HG03521 (cell line): ENCODE results near the gene PLPP1.
"Not testable (repeated sequence)": the region's sequence is repeated elsewhere in the genome, so short reads cannot be mapped to it uniquely, and the experiment has no call there.

Experiments
- ATAC-seq: cut with Tn5 transposase; IDR thresholded peaks from one replicate; pipeline ENCODE4 v1.9.1; 2021; ENCODE audit warnings: mild to moderate bottlenecking, moderate library complexity; ENCODE audit not compliant: unreplicated experiment

Gene PLPP1

DNA sequence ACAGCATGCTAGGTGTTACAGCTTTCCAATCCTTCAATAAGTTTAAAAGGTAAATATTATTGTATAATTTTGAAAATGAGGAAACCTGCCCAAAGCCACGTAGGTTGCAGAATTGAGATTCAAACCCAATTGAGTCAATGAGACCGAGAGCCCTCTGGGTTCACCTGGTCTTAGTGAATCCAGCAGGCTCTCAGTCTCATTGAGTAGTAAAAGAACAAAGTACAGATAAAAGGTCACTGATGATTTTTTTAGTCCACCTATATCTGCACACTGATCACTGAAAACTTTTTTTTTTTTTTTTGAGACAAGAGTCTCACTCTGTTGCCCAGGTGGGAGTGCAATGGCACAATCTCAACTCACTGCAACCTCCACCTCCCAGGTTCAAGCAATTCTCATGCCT lies 27.2 kb downstream of the PLPP1 start:
- ATAC-seq: no peak

DNA sequence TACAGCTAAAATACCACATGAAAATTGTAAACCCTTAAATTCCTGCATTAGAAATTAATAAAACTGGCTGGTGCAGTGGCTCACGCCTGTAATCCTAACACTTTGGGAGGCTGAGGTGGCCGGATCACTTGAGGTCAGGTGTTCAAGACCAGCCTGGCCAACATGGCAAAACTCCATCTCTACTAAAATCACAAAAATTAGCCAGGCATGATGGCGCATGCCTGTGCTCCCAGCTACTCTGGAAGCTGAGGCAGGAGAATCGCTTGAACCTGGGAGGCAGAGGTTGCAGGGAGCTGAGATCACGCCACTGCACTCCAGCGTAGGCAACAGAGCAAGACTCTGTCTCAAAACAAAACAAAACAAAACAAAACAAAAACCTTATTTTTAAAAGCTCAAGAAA lies 29.1 kb downstream of the PLPP1 start:
- not testable (repeated sequence) for ATAC-seq

DNA sequence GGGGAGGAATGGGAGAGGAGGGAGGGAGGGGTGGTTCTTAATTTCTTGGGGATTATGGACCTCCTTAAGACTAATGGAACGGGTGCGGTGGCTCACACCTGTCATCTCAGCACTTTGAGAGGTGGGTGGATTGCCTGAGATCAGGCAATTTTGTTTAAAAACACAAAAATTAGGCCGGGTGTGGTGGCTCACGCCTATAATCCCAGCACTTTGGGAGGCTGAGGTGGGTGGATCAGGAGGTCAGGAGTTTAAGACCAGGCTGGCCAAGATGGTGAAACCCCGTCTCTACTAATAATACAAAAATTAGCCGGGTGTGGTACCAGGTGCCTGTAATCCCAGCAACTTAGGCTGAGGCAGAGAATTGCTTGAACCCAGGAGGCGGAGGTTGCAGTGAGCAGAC lies 30.8 kb downstream of the PLPP1 start:
- not testable (repeated sequence) for ATAC-seq

DNA sequence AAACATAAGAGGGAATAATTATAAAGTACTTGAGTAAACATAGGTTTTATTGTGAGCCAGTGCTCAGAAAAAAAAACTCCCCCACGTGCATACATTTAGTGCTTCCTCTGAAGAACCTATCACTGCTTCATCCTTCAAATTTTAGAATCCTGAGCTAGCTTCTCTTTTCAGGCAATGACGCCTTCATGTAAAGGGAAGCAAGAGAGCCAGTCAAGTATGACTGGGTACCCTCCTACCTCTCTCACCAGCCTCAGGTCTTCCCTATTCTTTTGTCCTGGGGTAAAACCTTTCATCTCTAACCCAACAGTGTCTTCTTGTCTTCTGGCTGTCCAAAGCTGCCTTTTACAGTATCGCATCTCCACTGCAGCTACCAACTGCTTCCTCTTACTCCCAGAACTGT lies 32.0 kb downstream of the PLPP1 start:
- no peak for ATAC-seq

DNA sequence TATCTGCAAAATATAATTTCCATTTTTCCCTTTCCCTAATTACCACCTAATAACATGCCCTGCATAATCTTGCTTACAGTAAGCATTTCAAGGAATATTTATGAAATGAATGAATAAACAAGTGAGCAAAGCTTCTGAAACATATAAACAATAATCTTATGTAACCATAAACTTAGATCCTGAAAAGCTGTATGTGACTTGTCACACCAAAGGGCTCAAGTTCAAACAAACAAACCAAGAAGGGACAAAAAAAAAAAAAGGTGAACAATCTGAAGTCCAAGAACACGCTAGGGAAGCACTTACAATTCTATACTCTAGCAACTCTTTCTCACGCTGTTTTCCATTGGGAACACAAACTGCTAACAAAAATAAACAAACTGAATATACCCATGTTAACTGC lies 36.3 kb downstream of the PLPP1 start:
- no peak for ATAC-seq

DNA sequence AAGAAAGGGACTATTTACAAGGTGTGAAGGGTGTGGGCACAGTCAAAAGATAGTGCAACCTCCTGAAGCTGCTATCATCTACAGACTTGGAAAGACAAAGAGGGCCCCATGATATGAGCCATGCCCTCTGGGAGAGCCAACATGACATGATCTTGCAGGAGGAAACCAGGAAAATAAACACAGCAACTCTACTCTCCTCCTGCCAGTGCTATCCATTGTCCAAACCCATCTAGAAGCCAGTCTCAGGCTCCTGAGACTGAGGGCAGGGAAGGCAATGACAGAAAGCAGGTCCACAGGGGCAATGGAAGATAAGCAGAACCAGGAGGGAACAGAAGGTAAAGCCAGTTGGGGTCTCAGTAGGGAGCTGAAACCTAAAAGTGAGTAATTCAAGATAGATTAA lies 37.1 kb downstream of the PLPP1 start:
- no peak for ATAC-seq

DNA sequence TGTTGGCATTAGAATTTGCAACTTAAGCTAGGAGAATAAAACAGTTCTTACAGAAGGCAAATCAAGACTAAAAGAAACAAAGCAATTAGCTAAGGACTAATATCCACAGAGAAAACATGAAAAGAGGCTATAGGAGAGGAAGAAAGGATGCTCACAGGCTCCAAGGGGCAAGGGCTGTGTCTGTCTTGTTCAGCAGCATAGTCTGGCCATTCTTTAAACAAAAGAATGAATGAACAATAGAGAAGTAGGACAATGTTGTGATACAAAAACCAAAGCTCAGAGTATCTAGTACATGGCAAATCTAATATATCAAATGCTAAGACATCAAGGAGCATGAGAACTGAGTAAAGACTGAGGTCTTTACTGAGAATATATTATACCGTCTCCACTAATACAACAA lies 39.5 kb downstream of the PLPP1 start:
- no peak for ATAC-seq

DNA sequence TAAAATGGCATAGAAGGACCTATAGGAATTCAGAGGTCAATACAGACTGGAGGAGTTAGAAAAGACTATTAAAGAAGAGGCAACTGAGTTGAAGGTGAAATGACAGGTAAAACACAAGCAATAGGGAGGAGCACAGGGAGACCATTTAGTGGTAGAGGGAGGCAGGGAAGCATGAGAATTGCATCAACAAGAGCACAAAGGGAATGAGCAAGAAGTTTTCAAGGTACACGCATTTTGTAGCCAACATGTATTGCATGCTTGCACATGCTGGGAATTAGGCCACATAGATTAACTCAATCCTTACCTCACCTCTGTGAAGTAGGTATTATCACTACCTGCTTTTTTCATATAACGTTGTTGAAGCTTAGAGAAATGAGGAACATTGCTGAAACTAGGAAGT lies 42.3 kb downstream of the PLPP1 start:
- no peak for ATAC-seq

DNA sequence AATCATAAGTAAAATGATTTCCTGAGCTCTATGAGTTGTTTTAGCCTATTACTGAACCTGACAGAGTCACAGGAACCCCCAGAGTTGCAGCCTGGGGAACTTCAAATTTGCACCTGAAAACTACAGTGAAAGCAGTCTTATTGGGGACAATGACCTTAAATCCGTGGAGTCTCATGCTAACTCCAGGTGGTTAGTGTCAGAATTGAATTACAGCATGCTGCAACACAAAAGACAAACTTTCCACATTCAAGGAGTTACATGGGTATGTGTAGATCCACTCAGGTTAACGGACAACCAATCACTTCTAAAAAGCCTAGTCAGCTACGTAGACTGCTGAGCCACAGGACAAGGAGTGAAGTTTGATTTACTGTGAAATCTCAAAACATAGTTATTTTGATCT lies 49.7 kb downstream of the PLPP1 start:
- ATAC-seq: no peak

DNA sequence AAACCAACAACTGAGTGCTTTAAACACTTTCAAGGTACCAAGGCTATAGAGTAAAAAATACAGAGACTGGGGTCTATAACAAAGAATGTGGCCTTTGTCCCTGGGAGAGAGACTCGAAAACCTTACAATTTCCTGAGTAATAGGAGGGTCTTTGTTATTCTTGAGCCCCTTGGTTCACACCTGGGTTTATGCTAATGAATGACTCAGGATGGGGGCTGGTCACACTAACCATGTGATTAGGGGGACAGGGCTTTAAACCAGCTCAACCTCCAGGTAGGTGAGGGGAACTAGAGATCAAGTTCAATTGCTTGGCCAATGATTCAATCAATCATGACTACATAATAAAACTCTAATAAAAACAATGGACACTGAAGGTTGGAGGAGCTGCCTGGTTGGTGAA lies 50.2 kb downstream of the PLPP1 start:
- no peak for ATAC-seq

DNA sequence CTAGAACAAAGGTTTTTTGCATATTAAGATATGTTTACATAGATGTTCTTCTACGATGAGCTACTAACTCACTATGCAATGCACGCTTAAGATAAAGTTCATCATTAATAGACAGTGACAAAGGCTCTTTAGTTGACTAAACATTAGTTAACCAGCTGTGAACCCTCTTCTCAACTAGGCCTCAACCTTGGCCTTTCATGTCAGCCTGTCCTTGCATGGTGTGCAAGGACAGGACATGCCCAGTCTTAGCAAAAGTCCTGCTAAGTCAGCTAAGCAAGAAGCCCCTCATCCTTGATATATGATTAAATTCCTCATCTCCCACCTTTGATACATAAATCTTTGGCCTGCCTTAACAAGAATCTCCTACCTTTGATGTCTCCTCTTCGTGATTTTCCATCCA lies 50.9 kb downstream of the PLPP1 start:
- ATAC-seq: no peak

DNA sequence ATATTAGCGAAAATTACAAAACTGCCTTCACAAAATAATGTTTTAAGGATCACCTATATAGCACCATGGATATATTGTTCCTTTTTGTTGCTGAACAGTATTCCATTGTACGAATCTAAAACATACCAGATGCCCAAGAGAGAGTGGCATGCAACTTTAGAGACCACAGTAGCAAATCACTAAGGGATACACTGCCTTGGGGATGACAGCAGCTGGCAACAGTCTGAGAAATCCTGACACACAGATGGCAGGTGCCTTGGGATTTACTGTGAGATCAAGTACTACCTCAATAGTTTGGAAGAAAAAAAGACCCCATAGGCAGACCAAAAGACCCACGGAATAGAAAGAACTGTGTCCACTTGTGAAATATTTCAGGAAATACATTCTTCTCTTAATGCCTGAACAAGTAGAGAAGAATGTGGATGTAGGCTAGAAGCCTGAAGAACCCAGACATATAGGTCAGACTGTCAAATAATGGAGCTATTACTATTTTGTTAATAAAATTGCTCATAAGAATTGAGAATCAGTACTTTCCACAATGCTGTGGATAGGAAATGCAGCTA lies 53.4 kb downstream of the PLPP1 start:
- no peak for ATAC-seq

DNA sequence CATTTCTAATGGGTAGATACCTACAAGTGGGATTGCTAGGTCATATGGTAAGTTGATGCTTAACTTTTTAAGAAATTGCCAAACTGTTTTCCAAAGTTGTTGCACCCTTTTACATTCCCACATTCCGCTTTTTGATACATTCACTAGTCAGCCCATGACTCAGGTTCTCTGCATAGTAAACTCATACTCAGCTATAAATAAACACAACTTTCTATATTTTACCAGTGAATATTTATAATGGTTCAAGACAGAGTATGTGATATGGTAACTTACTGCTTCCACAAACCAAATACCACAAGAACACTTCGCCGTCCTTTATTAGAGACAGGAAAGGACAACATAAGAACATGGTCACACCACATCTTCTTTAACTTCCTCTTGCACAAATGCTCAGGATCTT lies 54.0 kb downstream of the PLPP1 start:
- ATAC-seq: no peak

DNA sequence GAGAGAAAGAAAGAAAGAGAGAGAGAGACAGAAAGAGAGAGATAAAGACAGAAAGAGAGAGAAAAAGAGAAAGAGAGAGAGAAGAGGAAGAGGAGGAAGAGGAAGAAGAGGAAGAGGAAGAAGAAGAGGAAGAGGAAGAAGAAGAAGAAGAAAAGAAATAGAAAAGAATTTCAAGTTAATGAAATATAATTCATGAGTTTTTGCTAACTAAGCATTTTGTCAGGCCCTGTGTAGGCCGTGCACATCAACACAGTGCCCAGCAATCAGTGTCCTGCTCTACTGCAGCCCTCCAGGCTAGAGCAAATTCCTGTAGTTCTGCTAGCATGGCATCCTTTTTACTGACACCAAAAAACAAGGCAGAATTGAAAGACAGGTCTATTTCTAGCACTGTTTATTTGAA lies 62.1 kb downstream of the PLPP1 start:
- no peak for ATAC-seq

DNA sequence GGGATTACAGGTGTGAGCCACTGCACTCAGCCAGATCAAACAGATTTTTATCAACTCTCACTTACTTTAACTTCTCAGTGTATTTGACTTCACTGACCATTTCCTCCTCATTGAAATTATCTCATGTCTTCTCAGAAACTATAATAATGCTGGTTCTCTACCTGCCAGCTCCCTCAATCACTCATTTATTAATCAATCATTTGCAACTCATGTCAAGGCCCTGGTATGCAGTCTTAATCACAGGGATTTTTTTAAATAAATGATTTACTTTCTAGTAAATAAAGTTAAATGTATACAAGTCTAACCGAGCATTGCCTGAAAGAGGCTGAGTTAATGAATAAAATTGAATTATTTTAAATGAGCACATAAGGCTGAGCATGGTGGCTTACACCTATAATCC lies 63.3 kb downstream of the PLPP1 start:
- no peak for ATAC-seq

DNA sequence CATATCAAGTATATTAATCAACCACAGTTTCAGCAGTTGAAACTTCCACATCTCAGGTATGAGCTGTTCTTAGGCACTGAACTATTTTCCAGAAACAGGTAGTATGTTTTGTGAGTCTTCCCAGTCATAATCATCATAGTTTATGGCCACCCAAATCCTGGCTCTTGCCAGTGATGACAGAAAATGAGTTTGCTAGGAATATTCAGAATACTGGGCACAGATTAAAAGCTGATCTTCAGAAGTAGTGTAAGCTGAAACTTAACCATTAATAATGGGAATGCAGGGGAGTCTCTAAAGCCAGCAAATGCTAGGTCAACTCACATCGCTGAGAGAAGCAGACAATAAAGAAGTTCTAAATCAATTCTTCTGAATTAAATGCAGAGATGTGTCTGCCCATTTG lies 64.5 kb downstream of the PLPP1 start:
- no peak for ATAC-seq

DNA sequence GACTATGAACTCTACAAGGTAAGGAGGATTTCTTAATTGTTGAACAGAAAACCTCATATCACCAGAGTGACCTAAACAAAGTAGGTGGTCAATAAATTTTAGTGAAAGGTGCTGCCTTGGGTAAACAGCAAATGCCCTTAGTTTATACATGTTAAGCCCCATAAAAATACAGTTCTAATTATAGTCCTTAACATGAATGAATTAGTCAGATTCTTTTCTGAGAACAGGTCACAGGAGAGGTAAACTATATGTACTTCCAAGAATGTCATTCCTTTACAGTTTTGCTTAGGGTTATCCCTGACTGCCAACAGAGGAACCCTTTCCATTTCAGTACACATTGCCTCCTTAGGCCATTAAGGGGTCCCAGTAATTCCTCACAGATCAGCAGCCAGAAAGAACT lies 64.9 kb downstream of the PLPP1 start:
- ATAC-seq: no peak

DNA sequence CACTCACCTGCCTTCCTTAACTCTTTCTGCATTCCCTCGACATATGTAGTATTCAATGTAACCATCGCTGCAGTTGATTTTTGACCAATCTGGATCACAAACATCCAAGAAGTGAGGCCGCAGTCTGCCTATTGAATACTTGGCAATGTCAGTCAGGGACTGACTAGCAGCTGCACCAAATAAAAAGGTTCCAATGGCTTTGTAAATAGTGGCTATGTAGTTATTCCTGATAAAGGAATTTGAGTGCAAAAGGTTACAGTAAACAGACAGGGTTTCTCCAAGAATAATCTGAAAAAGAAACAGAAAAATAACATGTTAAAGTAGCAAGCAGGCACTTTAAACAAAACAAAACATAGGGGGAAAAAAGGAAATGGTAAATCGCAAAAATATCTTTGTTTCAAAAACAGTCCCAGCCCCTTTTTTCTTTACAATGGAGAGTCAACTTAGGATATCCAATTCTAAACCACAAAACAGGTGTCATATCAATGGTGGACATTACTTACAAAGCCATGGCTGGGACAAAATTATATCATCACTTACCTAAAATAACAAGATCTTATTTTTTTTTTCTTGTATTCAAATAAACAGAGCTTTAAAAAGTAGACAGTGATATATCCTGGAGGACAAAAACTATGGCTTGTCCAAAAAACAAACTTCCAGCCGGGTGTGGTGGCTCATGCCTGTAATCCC lies 66.8 kb downstream of the PLPP1 start:
- ATAC-seq: no peak

DNA sequence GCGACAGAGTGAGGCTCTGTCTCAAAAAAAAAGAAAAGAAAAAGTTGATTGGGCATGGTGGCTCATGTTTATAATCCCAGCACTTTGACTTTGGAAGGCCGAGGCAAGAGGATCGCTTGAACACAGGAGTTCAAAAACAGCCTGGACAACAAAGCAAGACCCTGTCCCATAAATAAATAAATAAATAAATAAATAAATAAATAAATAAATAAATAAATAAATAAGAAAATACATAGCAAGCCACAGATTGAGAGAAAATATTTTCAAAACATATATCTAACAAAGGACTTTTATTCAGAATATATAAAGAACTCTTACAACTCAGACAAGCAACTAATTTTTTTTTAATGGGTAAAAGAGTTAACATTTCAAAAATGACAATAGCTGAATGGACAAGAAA lies 71.2 kb downstream of the PLPP1 start:
- no peak for ATAC-seq

DNA sequence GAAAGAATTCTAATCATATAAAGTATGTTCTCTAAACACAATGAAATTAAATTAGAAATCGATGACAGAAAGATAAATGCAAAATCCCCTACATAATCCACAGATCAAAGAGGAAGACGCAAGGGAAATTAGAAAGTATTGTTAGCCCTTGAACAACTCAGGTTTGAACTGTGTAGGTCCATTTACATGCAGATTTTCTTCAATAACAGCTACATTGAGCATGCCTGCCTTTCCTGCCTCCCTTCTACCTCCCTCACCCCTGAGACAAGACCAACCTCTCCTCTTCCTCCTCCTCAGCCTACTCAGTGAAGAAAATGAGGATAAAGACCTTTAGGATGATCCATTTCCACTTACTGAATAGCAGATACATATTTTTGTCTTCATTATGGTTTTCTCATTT lies 75.2 kb downstream of the PLPP1 start:
- no peak for ATAC-seq

DNA sequence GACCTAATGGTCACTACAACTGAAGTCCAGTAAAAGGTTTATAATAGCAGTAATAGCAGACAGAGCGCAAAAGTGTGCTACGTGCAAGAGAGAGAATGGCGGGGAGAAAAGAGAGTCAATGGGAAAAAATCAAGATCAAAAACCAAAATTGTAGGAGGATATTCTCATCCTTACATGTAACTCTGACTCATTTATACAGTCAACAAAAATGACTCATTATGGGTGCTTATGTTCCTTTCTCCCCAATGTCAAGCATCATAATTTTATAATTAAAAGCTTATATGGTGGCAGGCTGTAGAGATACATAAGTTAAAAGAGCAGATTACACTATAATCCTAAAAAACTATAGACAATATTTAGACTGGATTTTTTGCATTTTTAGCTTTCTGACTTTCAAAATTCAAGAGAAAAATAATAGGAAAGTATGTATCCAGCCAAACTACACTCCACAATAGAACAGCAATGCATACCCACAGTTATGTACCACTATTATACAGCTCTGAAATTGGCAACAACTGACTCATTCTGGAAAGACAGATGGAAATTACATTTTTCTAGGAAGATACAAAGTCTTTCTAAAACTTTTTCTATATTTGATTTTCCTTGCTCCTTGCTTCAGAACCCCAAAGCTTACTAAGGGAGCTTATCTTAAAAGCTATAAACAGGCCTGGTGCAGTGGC lies 78.4 kb downstream of the PLPP1 start:
- no peak for ATAC-seq

DNA sequence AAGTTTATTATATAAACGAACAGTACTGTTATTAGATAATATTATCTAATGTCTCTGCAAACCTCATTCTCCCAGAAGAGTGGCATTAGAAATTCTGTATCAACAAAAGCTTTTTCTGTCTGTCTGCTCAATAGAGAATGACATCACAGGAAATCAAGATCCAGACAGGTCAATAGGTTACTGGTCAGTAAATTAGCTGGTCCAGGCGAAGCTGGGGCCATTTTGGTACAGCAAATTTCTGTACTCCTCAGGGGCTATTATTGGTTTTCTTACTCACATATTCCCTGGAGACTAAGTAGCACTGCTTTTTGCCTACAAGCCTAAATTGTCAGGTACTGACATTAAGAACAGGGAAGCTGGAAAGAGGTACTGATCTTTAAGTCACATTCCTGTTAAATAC lies 80.5 kb downstream of the PLPP1 start:
- no peak for ATAC-seq

DNA sequence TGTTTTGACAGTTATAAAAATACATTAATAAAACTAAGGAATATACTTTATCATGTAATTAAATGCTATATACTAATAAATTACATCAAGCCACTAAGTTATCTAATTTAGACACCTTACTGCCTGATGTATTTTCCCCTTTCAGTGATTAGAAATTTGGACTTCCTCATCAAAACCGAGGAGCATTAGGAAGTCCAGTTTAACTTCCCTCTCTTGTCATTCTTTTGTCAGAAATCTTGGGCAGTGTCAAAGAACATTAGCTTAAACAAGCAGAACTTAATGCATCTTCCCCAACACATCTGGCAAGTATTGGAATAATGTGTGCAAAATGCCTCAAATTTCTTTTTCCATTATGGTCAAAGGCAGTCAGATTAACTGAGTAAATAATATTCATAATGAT lies 81.6 kb downstream of the PLPP1 start:
- ATAC-seq: no peak
